Measurements from ENCODE around the gene SPZ1.

DNA sequence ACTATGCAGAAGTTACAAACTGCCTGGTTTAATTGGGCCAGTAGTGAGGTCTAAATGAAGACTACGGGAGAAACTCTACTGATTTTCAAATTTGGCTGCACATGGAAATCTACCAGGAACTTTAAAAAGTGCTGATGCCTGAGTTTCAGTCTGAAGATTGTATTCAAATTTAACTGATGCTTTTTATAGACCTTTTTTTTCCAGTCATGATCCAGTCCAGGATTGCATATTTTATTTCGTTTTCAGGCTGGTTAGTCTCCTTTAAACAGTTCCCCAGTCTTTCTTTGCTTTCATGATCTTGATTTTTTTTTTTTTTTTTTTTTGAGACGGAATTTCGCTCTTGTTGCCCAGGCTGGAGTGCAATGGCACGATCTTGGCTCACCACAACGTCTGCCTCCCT is 23.7 kb upstream of the SPZ1 start:
- TF ChIP-seq, protein P1, sequence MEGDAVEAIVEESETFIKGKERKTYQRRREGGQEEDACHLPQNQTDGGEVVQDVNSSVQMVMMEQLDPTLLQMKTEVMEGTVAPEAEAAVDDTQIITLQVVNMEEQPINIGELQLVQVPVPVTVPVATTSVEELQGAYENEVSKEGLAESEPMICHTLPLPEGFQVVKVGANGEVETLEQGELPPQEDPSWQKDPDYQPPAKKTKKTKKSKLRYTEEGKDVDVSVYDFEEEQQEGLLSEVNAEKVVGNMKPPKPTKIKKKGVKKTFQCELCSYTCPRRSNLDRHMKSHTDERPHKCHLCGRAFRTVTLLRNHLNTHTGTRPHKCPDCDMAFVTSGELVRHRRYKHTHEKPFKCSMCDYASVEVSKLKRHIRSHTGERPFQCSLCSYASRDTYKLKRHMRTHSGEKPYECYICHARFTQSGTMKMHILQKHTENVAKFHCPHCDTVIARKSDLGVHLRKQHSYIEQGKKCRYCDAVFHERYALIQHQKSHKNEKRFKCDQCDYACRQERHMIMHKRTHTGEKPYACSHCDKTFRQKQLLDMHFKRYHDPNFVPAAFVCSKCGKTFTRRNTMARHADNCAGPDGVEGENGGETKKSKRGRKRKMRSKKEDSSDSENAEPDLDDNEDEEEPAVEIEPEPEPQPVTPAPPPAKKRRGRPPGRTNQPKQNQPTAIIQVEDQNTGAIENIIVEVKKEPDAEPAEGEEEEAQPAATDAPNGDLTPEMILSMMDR (IDR thresholded peaks at IDR 0.05) = no peak
- TF ChIP-seq EZH2 (IDR thresholded peaks at IDR 0.05; ENCODE audit: borderline replicate concordance, insufficient read depth, low read depth, low read length, poor library complexity, severe bottlenecking) = no peak

Measured in B cell (primary cell).